AG09319 (cell line): ENCODE results near the gene SH2D5.

Experiments
- DNase-seq: peaks from one replicate; pipeline ENCODE4 v3.0.0-alpha.2; 2010; ENCODE audit warnings: low read depth; ENCODE audit errors: extremely low read depth
- TF ChIP-seq, protein P1 (sequence below): IDR thresholded peaks from 2 replicates; pipeline ENCODE4 v1.5.1; 2011; ENCODE audit warnings: low read depth, mild to moderate bottlenecking, inconsistent platforms, low read length, moderate library complexity

The SH2D5 gene

DNA sequence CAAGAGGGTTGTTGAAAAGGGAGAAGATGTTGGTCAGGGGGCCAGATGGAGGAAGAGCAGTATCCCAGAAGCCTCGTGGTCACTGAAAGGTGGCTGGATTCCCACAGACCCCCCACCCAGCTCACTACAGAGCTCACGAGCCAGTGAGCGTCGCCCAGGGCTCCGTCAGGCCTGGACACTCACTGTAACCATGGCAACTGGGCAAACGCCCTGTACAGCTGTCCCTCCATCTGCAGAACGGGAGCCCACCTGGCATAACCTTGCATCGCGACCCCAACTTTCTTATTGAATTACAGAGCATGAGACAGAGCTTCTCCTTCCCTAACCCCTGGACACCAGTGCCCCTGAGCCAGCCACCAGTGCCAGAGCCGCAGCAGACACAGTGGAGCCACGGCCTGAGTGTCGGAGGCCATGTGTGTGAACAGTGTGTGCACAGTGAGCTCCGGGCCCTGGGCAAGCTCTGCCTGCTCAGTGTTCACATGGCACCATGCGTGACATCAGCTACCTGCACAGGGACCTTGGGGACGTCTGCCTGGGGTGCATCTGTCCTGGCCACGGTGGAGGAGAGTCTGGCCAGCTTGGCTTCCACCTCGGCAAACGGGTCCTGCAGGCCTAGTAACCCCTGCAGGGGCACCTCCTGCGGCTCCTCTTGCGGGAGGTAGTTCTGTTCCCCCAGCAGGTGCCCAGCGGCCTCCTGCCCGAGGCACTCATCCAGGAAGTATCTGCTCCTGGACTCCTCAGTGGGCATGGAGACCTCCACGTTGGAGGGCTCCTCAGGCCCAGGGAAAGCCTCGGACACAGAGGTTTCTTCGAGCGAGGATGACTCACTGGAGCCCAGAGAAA is 45.4 kb downstream of the SH2D5 start:
- DNase-seq, result no peak
- TF ChIP-seq, protein P1, sequence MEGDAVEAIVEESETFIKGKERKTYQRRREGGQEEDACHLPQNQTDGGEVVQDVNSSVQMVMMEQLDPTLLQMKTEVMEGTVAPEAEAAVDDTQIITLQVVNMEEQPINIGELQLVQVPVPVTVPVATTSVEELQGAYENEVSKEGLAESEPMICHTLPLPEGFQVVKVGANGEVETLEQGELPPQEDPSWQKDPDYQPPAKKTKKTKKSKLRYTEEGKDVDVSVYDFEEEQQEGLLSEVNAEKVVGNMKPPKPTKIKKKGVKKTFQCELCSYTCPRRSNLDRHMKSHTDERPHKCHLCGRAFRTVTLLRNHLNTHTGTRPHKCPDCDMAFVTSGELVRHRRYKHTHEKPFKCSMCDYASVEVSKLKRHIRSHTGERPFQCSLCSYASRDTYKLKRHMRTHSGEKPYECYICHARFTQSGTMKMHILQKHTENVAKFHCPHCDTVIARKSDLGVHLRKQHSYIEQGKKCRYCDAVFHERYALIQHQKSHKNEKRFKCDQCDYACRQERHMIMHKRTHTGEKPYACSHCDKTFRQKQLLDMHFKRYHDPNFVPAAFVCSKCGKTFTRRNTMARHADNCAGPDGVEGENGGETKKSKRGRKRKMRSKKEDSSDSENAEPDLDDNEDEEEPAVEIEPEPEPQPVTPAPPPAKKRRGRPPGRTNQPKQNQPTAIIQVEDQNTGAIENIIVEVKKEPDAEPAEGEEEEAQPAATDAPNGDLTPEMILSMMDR, result no peak

DNA sequence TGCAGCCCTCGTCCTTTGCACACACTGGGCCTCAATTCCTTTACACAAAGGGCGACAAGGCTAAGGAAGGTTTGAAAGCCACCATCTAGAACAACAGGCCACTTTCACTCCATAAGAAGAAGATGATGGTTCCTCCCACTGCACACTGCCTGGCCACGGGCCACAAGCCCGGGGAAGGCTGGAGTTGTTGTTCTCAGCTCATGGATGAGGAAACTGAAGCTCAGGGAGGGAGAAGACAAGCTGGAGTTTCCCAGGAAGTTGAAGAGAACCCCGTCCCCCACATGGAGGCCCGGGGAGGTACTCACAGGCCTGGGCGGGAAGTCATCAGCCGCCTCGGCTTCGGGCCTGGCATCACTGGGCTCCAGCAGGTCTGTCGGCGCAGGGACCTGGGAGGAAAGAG is 46.8 kb downstream of the SH2D5 start:
- TF ChIP-seq, protein P1, result no peak

DNA sequence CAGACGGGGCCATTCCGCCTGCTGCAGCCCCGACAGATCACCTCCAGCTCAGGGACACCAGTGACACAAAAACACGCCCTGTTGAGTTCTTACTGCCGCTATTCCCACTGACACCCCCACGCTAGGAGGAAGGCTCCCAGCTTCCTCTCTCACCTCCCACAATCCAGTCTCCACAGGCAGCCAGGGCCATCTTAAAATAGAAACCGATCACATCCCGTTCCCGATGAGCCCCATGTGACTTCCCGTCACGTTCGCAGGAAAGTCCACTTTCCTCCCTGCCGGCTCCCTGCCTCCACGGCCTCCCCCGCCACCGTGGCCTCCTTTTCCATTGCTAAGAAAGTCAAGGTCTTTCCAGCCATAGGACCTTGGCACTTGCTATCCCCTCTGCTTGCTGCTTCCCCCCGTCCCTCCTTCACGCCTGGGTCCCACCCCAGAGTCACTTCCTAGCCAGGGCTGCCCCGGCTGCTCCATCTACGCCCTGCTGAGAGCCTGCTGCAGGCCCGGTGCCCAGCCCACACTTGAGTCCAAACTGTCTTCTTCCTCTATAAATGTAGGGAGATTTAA is 47.3 kb downstream of the SH2D5 start:
- TF ChIP-seq, protein P1, result no peak
- no peak for DNase-seq

More for the DNA sequence above, 46.8 kb downstream of the SH2D5 start:
- no peak for DNase-seq

DNA sequence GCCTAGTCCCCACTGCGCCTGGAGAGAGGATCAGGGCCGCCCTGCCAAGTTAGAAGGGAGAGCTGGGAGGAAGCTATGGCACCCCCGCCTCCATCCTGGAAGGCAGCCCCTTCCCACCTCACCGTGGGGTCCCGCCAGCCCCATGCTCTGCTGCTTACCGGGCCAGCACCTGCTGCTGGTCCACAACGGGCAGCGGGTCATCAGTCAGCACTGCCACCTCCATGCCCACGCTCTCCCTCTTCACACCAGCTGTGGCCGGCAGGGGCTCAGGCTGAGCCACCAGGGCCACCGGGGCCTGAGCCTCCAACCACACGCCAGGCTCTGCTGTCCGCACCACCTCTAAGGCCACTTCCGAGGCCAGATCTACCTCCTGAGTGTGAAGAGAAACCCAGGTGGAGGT is 47.9 kb downstream of the SH2D5 start:
- TF ChIP-seq, protein P1, result no peak
- no peak for DNase-seq

DNA sequence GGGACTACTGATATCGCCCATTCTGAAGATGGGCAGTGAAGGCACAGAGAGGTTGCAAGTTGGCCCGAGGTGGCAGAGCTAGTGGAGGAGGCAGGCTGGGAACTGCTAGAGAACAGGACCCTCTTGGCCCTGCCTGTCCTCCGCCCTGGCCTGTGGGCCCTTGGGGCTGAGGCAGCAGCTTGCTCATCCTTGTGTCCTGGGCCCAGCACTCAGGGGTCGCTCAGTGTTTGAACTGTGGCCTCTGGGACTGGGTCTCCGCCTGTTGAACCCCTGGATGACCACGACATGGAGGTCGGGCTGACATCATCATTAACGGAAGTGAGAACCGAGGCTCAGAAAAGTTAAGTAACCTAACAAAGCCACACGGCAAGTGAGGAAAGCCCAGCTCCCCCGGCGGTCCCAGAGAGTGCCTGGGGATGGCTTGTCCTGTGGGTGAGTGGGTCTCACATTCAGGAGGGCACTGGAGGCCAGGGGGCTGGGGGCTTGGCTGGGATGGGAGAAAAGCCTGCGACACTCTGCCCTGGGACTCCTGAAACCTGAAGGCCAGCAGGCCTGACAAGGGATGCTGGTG is 48.4 kb downstream of the SH2D5 start:
- DNase-seq, result no peak
- TF ChIP-seq, protein P1, result no peak

DNA sequence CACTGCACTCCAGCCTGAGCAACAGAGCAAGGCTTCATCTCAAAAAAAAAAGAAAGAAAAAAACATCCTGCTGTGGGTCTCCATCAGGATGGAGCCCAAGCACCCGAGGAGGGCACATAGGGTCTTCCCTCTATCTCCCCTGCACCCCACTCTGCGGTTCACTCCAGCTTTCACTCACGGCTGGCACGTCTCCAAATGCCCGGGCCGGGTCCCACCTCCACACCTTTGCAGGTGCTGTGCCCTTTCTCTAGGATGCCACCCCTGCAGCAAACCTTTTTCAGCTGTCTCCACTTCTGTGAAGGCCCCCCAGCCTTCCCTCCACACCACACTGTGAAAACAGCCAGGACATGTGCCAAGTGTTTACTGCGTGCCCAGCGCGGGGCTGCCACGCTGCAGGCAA is 48.9 kb downstream of the SH2D5 start:
- no peak for DNase-seq
- TF ChIP-seq, protein P1, result no peak

DNA sequence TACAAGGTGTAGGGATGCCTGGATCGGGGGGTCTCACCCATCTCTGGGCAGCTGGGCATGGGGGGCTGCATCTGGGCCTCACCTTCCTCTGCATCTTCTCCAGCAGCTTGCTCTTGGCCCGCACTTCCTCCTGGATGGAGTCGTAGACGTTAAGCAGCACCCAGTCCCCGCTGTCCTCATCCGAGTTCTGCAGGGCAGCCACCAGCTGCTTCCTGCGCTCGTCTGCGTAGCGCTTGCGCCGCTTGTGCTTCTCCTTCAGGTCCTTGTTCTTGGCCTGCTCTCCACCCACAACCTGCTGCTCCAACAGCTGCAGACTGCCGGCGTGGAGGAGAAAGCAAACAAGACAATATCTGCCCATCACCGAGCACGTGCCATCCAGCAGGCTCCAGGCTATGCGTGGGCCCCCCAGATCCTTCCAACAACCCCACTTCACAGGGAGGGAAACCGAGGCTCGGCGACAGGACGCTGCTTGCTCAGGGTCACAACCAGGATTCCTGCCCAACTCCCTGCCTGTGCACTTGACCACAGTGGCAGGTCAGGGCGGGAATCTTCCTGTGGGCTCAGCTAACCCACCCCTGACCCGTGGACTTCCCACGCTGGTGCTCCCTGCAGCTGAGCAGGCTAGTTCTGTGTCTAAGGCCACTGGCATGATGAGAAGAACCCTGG is 49.8 kb downstream of the SH2D5 start:
- TF ChIP-seq, protein P1, result no peak
- DNase-seq, result no peak
